ENCODE results near the gene SCAF1. TPM values are rescaled to one million over a fixed set of nuclear protein-coding genes. Genes with fewer than 3 reads are reported as not detected.

Gene SCAF1
- polyA plus RNA-seq, 1 experiment: 3.4 TPM

DNA sequence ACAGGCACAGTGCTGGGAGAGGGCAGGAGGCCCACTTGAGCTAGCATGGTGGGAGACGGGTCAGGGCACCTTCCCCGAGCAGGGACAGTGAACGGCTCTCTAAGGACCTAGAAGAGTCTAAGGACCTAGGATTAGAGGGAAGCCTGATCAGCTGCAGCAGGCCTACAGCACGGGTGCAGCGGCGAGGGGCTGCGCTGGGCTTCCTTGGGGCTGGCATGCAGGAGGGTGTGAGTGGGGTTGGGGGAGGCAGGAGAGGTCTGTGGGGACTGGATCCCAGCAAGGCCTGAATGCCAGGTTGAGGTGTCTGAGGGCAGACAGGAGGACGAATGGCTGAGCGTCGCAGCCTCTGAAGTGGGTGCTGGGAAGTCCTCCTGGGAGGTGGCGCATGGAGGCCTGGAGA is 3.6 kb downstream of the SCAF1 start:
- peaks cover 28% of the 10 kb centered on the region for H3K36me3 ChIP-seq (ENCODE audit: control insufficient read depth, insufficient read depth, low read length)
- ChIA-PET POLR2A (no interaction called here), CTCF (interaction anchor here (1.1 to 1.3 kb wide), 3 partner anchors 11 to 36 kb away, joined by 3 to 4 read pairs (median 3); no protein-coding TSS in a partner anchor)
- TF ChIP-seq, protein P1, sequence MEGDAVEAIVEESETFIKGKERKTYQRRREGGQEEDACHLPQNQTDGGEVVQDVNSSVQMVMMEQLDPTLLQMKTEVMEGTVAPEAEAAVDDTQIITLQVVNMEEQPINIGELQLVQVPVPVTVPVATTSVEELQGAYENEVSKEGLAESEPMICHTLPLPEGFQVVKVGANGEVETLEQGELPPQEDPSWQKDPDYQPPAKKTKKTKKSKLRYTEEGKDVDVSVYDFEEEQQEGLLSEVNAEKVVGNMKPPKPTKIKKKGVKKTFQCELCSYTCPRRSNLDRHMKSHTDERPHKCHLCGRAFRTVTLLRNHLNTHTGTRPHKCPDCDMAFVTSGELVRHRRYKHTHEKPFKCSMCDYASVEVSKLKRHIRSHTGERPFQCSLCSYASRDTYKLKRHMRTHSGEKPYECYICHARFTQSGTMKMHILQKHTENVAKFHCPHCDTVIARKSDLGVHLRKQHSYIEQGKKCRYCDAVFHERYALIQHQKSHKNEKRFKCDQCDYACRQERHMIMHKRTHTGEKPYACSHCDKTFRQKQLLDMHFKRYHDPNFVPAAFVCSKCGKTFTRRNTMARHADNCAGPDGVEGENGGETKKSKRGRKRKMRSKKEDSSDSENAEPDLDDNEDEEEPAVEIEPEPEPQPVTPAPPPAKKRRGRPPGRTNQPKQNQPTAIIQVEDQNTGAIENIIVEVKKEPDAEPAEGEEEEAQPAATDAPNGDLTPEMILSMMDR (IDR thresholded peaks at IDR 0.05; ENCODE audit: insufficient read depth, low read depth, low read length): no peak
- no peak overlapping the region for H3K4me3 ChIP-seq (ENCODE audit: low read depth, low read length)
- DNase-seq (ENCODE audit: low read depth): no peak
- no peaks in the 10 kb centered on the region for H3K27me3 ChIP-seq (ENCODE audit: control insufficient read depth, insufficient read depth, low read length)

DNA sequence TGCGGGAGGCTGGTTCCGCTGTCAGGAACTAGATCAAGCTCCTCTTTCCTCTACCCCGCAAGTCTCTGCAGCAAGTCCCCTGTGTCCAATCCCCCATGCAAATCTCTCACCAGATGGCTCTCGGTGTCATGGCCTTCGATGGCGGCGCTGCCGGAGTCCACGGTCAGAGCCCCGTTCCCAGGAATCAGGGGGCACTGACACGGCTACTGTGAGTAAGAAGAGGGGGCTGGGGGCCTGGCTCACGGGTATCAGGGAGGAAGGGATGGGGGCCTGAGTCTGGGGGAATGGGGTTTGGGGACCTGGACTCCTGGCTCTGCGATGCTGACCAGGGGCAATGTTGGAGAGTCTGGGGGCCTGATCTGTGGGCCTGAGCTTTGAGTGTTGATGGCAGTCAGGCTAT is 4.0 kb downstream of the SCAF1 start:
- CTCF ChIA-PET: interaction anchor here (1.1 to 1.3 kb wide), 2 partner anchors 26 to 35 kb away, joined by 3 read pairs; no protein-coding TSS in a partner anchor
- no peaks in the 10 kb centered on the region for H3K27me3 ChIP-seq (ENCODE audit: control insufficient read depth, insufficient read depth, low read length)
- H3K4me3 ChIP-seq (ENCODE audit: low read depth, low read length): no peak overlapping the region
- POLR2A ChIA-PET: no interaction called here
- H3K36me3 ChIP-seq (ENCODE audit: control insufficient read depth, insufficient read depth, low read length): peaks cover 28% of the 10 kb centered on the region
- no peak for DNase-seq (ENCODE audit: low read depth)
- TF ChIP-seq, protein P1 (IDR thresholded peaks at IDR 0.05; ENCODE audit: insufficient read depth, low read depth, low read length): no peak

GRCh38 chr19:49646586-49646985 is 4.6 kb downstream of the SCAF1 start:
- peaks cover 30% of the 10 kb centered on the region for H3K36me3 ChIP-seq (ENCODE audit: control insufficient read depth, insufficient read depth, low read length)
- DNase-seq (ENCODE audit: low read depth): no peak
- H3K4me3 ChIP-seq (ENCODE audit: low read depth, low read length): no peak overlapping the region
- POLR2A ChIA-PET: no interaction called here
- CTCF ChIA-PET: interaction anchor here (1.6 kb wide), 1 partner anchor 17 kb away, joined by 5 read pairs; no protein-coding TSS in a partner anchor
- TF ChIP-seq, protein P1 (IDR thresholded peaks at IDR 0.05; ENCODE audit: insufficient read depth, low read depth, low read length): no peak
- no peaks in the 10 kb centered on the region for H3K27me3 ChIP-seq (ENCODE audit: control insufficient read depth, insufficient read depth, low read length)

DNA sequence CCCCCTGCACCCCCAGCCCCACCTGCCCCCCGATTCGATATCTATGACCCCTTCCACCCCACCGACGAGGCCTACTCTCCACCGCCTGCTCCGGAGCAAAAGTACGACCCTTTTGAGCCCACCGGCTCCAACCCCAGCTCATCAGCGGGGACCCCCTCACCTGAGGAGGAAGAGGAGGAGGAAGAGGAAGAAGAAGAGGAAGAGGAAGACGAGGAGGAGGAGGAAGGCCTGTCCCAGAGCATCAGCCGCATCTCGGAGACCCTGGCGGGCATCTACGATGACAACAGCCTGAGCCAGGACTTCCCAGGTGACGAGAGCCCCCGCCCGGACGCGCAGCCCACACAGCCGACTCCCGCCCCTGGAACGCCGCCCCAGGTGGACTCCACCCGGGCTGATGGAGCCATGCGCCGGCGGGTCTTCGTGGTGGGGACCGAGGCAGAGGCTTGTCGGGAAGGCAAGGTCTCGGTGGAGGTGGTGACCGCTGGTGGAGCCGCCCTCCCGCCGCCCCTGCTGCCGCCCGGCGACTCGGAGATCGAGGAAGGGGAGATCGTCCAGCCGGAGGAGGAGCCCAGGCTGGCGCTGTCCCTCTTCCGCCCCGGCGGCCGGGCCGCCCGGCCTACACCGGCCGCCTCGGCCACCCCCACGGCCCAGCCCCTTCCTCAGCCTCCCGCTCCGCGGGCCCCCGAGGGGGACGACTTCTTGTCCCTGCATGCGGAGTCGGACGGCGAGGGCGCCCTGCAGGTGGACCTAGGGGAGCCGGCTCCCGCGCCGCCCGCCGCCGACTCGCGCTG is 9.2 kb downstream of the SCAF1 start:
- ChIA-PET CTCF (no interaction called here), POLR2A (no interaction called here)
- DNase-seq (ENCODE audit: low read depth): no peak
- Histone ChIP-seq H3K4me3 (ENCODE audit: low read depth, low read length) (no peak overlapping the region), H3K27me3 (ENCODE audit: control insufficient read depth, insufficient read depth, low read length) (no peaks in the 10 kb centered on the region), H3K36me3 (ENCODE audit: control insufficient read depth, insufficient read depth, low read length) (peaks cover 49% of the 10 kb centered on the region)
- TF ChIP-seq, protein P1 (IDR thresholded peaks at IDR 0.05; ENCODE audit: insufficient read depth, low read depth, low read length): no peak

GRCh38 chr19:49651820-49652550 is 10.0 kb downstream of the SCAF1 start:
- peaks cover 50% of the 10 kb centered on the region for H3K36me3 ChIP-seq (ENCODE audit: control insufficient read depth, insufficient read depth, low read length)
- H3K27me3 ChIP-seq (ENCODE audit: control insufficient read depth, insufficient read depth, low read length): no peaks in the 10 kb centered on the region
- no peak for DNase-seq (ENCODE audit: low read depth)
- no peak overlapping the region for H3K4me3 ChIP-seq (ENCODE audit: low read depth, low read length)
- CTCF ChIA-PET: no interaction called here
- POLR2A ChIA-PET: no interaction called here
- TF ChIP-seq, protein P1 (IDR thresholded peaks at IDR 0.05; ENCODE audit: insufficient read depth, low read depth, low read length): no peak

All from BJ (cell line).